ENCODE data around the gene HOXB5.

HOXB5 gene

DNA sequence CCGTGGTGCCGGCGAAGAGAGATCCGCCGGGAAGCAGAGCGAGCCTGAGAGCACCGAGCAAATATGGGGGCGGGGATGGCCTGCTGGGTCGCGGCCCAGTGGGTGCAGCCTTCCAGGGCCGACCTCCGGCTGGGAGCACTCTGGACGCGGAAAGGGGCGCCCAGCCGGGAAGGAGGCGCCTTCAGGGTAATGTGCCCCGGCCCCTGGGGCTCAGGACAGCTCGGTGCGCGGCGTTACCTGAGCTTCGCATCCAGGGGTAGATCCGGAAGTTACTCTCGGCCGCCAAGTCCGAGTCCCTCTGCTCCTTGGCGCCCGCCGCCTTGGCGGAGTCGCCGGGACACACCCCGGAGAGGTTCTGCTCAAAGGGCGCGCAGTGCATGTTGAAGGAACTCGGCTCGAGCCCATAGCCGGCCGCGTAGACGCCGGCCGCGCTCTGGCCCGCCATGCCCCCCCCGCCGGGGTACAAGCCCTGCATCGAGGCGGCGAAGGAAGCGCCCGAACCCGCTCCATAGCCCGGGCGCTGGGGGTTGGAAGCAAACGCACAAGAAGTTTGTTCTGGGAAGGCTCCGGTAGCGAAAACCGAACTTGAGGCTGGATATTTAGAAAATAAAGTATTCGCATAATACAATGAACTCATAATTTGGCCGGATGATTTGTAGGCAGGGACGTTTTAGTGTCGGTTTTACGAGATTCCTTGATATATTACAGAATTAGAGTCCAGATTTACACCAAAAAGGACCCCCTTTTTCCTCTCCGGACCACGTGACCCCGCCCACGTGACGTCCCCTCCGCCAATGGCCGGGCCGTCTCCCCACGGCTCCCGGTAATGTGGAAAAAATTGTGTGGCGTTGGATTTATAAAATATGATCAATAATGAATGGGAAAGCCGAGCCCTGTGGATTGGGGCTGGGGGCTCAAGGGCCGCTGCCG, 17.0 kb upstream of the HOXB5 start, which contains the start of gene HOXB7 (continued):
- no peak; the same call in 1 of the 2 replicates for TF ChIP-seq ZNF501 (tag by site-specific recombination; IDR thresholded peaks at IDR 0.05)
- TF ChIP-seq, protein P1, sequence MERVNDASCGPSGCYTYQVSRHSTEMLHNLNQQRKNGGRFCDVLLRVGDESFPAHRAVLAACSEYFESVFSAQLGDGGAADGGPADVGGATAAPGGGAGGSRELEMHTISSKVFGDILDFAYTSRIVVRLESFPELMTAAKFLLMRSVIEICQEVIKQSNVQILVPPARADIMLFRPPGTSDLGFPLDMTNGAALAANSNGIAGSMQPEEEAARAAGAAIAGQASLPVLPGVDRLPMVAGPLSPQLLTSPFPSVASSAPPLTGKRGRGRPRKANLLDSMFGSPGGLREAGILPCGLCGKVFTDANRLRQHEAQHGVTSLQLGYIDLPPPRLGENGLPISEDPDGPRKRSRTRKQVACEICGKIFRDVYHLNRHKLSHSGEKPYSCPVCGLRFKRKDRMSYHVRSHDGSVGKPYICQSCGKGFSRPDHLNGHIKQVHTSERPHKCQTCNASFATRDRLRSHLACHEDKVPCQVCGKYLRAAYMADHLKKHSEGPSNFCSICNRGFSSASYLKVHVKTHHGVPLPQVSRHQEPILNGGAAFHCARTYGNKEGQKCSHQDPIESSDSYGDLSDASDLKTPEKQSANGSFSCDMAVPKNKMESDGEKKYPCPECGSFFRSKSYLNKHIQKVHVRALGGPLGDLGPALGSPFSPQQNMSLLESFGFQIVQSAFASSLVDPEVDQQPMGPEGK (tag by site-specific recombination; IDR thresholded peaks at IDR 0.05): peak; percentile 69
- 0 out of 2 replicates have a peak, but pooled peaks have one; percentile 14 for TF ChIP-seq TCF7L2 (IDR thresholded peaks at IDR 0.05; ENCODE audit: borderline replicate concordance, low read depth, low read length)
- 0 out of 2 replicates have a peak, but pooled peaks have one; percentile 14 for TF ChIP-seq ZSCAN23 (tag by site-specific recombination; IDR thresholded peaks at IDR 0.05)
- peak; percentile 93 for TF ChIP-seq ZBTB8A (tag by site-specific recombination; IDR thresholded peaks at IDR 0.05)
- TF ChIP-seq ZNF155 (tag by site-specific recombination; IDR thresholded peaks at IDR 0.05): no peak
- TF ChIP-seq PRDM4 (tag by site-specific recombination; IDR thresholded peaks at IDR 0.05): 0 out of 2 replicates have a peak, but pooled peaks have one; percentile 8
- TF ChIP-seq ZNF660 (tag by site-specific recombination; IDR thresholded peaks at IDR 0.05): 0 out of 2 replicates have a peak, but pooled peaks have one; percentile 34
- peak; percentile 78 for TF ChIP-seq ZBTB48 (tag by site-specific recombination; IDR thresholded peaks at IDR 0.05)
- TF ChIP-seq KLF1 (tag by site-specific recombination; IDR thresholded peaks at IDR 0.05): 0 out of 2 replicates have a peak, but pooled peaks have one; percentile 24
- TF ChIP-seq ZNF292 (tag by site-specific recombination; IDR thresholded peaks at IDR 0.05; ENCODE audit: borderline replicate concordance, low read depth): no peak
- no peak for TF ChIP-seq ZNF548 (tag by site-specific recombination; IDR thresholded peaks at IDR 0.05)
- TF ChIP-seq ZBTB17 (tag by site-specific recombination; IDR thresholded peaks at IDR 0.05): peak; percentile 94
- peak; percentile 44 for TF ChIP-seq SP2 (tag by site-specific recombination; IDR thresholded peaks at IDR 0.05)
- TF ChIP-seq KLF9 (tag by site-specific recombination; IDR thresholded peaks at IDR 0.05; ENCODE audit: low read depth): peak; percentile 61
- TF ChIP-seq WT1 (tag by site-specific recombination; IDR thresholded peaks at IDR 0.05): peak; percentile 9; the same call in 1 of the 2 replicates
- no peak for TF ChIP-seq ZNF16 (tag by site-specific recombination; IDR thresholded peaks at IDR 0.05; ENCODE audit: low read depth)
- peak; percentile 49; the same call in 1 of the 2 replicates for TF ChIP-seq ZNF76 (tag by site-specific recombination; IDR thresholded peaks at IDR 0.05; ENCODE audit: borderline replicate concordance, low read depth)
- TF ChIP-seq ZNF513 (tag by site-specific recombination; IDR thresholded peaks at IDR 0.05): no peak
- no peak for TF ChIP-seq ZNF146 (tag by site-specific recombination; IDR thresholded peaks at IDR 0.05)
- TF ChIP-seq PRDM10 (tag by site-specific recombination; IDR thresholded peaks at IDR 0.05): peak; percentile 85
- no peak for TF ChIP-seq ZNF324 (tag by site-specific recombination; IDR thresholded peaks at IDR 0.05)
- no peak for TF ChIP-seq ZNF404 (tag by site-specific recombination; IDR thresholded peaks at IDR 0.05)
- TF ChIP-seq GFI1B (tag by site-specific recombination; IDR thresholded peaks at IDR 0.05): peak; percentile 80
- TF ChIP-seq ZSCAN5A (tag by site-specific recombination; IDR thresholded peaks at IDR 0.05): peak; percentile 75; the same call in 1 of the 2 replicates
- no peak for TF ChIP-seq MZF1 (tag by site-specific recombination; IDR thresholded peaks at IDR 0.05; ENCODE audit: borderline replicate concordance)
